Tibial nerve (tissue), 4 donors: ENCODE measurements around the gene PDE3A.

Source experiments
- EP300 ChIP-seq, 2 donors: sonication (generic); formaldehyde crosslinking; IDR thresholded peaks; one replicate each; pipeline ENCODE4 v1.6.1; 2017; ENCODE audit warnings: antibody characterized with exemption in 2 of 2, mild to moderate bottlenecking in 1 of 2
- POLR2A ChIP-seq, 2 donors: fragments of 450-650 bp; IDR thresholded peaks; one replicate each; pipeline ENCODE4 v1.6.1; 2017; ENCODE audit warnings: antibody characterized with exemption in 2 of 2, mild to moderate bottlenecking in 2 of 2, moderate library complexity in 2 of 2
- TF ChIP-seq, protein P1 (sequence below), 5 experiments: fragments of 200-600 bp in 3 of 5; fragments of 450-650 bp in 2 of 5; sonication (generic) in 3 of 5; IDR thresholded peaks; one replicate each; pipeline ENCODE4 v1.5.1; 2016 to 2019; ENCODE audit warnings: antibody characterized with exemption in 5 of 5, mild to moderate bottlenecking in 3 of 5, moderate library complexity in 2 of 5

DNA sequence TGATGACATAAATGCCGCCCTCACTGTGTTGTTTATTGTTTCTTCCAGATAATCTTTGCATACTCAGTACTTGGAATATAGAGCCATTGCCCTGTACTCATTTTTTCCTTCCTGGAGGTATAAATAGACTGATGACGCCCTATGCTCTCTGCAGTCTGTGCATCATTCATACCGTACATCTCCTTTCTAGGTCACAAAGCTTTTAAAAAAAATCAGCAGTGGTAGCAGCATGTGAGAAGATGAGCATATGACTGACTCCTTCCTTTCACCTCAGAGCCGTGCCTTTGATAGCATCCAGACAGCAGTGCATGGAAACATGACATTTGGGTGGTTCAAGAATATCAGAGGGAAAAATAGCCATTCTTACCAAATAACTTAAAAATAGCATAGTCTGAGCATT, 77.3 kb downstream of the PDE3A start:
- TF ChIP-seq, protein P1, sequence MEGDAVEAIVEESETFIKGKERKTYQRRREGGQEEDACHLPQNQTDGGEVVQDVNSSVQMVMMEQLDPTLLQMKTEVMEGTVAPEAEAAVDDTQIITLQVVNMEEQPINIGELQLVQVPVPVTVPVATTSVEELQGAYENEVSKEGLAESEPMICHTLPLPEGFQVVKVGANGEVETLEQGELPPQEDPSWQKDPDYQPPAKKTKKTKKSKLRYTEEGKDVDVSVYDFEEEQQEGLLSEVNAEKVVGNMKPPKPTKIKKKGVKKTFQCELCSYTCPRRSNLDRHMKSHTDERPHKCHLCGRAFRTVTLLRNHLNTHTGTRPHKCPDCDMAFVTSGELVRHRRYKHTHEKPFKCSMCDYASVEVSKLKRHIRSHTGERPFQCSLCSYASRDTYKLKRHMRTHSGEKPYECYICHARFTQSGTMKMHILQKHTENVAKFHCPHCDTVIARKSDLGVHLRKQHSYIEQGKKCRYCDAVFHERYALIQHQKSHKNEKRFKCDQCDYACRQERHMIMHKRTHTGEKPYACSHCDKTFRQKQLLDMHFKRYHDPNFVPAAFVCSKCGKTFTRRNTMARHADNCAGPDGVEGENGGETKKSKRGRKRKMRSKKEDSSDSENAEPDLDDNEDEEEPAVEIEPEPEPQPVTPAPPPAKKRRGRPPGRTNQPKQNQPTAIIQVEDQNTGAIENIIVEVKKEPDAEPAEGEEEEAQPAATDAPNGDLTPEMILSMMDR (IDR thresholded peaks at IDR 0.05), result no peak
- TF ChIP-seq POLR2A (IDR thresholded peaks at IDR 0.05) (no peak), EP300 (IDR thresholded peaks at IDR 0.05) (peak in 1 of 2 donors; percentile 33)
